HEK293 (cell line): ENCODE results near the gene ETV6.
A peak's percentile ranks its signal among the peaks of the same experiment; 100 is the strongest.

Source experiments
- CTCF ChIA-PET: fragments of 350-600 bp; formaldehyde crosslinking; extraction: SDS; loops from one replicate; lab custom pipeline; 2021; ENCODE audit warnings: antibody characterized with exemption; lab: Yijun Ruan, JAX
- POLR2A ChIA-PET: fragments of 300-600 bp; formaldehyde crosslinking; extraction: SDS; loops from one replicate; lab custom pipeline; 2020; ENCODE audit warnings: antibody characterized with exemption, inconsistent platforms; lab: Yijun Ruan, JAX
- H3K27ac ChIP-seq: fragments of 200-500 bp; sonication (Bioruptor generic); 2 replicates; pipeline ENCODE4 v1.5.1; 2014; ENCODE audit warnings: low read depth, low read length, control low read depth, inconsistent platforms; ENCODE audit errors: extremely low read depth
- H3K36me3 ChIP-seq, 2 experiments: fragments of 200-500 bp in 1 of 2; sonication (Bioruptor generic) in 1 of 2; 1 replicate in 1 of 2; 2 replicates in 1 of 2; pipeline ENCODE4 v1.5.1; 2014 to 2017; ENCODE audit warnings: inconsistent platforms in 2 of 2, low read length in 2 of 2; ENCODE audit not compliant: control insufficient read depth in 2 of 2, insufficient read depth in 1 of 2
- H3K4me1 ChIP-seq: fragments of 200-500 bp; sonication (Bioruptor generic); 2 replicates; pipeline ENCODE4 v1.5.1; 2014; ENCODE audit warnings: mild to moderate bottlenecking, low read length, inconsistent platforms; ENCODE audit not compliant: control insufficient read depth, insufficient read depth
- H3K4me3 ChIP-seq: 2 replicates; pipeline ENCODE4 v1.5.1; 2011; ENCODE audit warnings: low read depth, mild to moderate bottlenecking, control low read depth, low read length, moderate library complexity
- H3K9me3 ChIP-seq: fragments of 200-500 bp; sonication (Bioruptor generic); 2 replicates; pipeline ENCODE4 v1.5.1; 2014; ENCODE audit warnings: low read depth, low read length, inconsistent platforms; ENCODE audit not compliant: control insufficient read depth, insufficient read depth
- HOXA7 ChIP-seq: sonication (generic); formaldehyde crosslinking; IDR thresholded peaks from 2 replicates; pipeline ENCODE4 v1.8.1; 2022; ENCODE audit warnings: missing genetic modification reagents, borderline replicate concordance
- HOXC10 ChIP-seq: sonication (generic); formaldehyde crosslinking; IDR thresholded peaks from 2 replicates; pipeline ENCODE4 v1.8.1; 2023; ENCODE audit warnings: mild to moderate bottlenecking, missing genetic modification reagents
- HOXD13 ChIP-seq: sonication (generic); formaldehyde crosslinking; IDR thresholded peaks from 2 replicates; pipeline ENCODE4 v1.8.0; 2022; ENCODE audit warnings: missing genetic modification reagents, borderline replicate concordance
- MZF1 ChIP-seq: fragments of 450-650 bp; formaldehyde crosslinking; IDR thresholded peaks from 2 replicates; pipeline ENCODE4 v1.5.1; 2017; ENCODE audit warnings: missing biosample characterization, missing genetic modification characterization, borderline replicate concordance
- SP2 ChIP-seq: fragments of 450-650 bp; formaldehyde crosslinking; IDR thresholded peaks from 2 replicates; pipeline ENCODE4 v1.5.1; 2016; ENCODE audit warnings: missing biosample characterization, missing genetic modification characterization
- SP7 ChIP-seq: fragments of 450-650 bp; formaldehyde crosslinking; IDR thresholded peaks from 2 replicates; pipeline ENCODE4 v1.5.1; 2016; ENCODE audit warnings: missing biosample characterization, missing genetic modification characterization
- ZBTB11 ChIP-seq: fragments of 450-650 bp; formaldehyde crosslinking; conservative IDR thresholded peaks from 2 replicates; pipeline ENCODE4 v1.5.1; 2016; ENCODE audit warnings: low read depth, missing biosample characterization, missing genetic modification characterization
- ZNF146 ChIP-seq: fragments of 450-650 bp; formaldehyde crosslinking; IDR thresholded peaks from 2 replicates; pipeline ENCODE4 v1.5.1; 2016; ENCODE audit warnings: missing biosample characterization, missing genetic modification characterization
- ZNF184 ChIP-seq: fragments of 450-650 bp; IDR thresholded peaks from 2 replicates; pipeline ENCODE4 v1.5.1; 2018; ENCODE audit warnings: missing biosample characterization, mild to moderate bottlenecking, missing genetic modification characterization
- ZNF23 ChIP-seq: fragments of 450-650 bp; formaldehyde crosslinking; IDR thresholded peaks from 2 replicates; pipeline ENCODE4 v1.5.1; 2016; ENCODE audit warnings: missing biosample characterization, missing genetic modification characterization, borderline replicate concordance
- ZNF26 ChIP-seq: fragments of 450-650 bp; formaldehyde crosslinking; IDR thresholded peaks from 2 replicates; pipeline ENCODE4 v1.5.1; 2016; ENCODE audit warnings: missing biosample characterization, missing genetic modification characterization
- ZNF302 ChIP-seq: fragments of 450-650 bp; formaldehyde crosslinking; IDR thresholded peaks from 2 replicates; pipeline ENCODE4 v1.5.1; 2016; ENCODE audit warnings: missing biosample characterization, missing genetic modification characterization, low read depth
- ZNF350 ChIP-seq: fragments of 450-650 bp; formaldehyde crosslinking; IDR thresholded peaks from 2 replicates; pipeline ENCODE4 v1.5.0; 2017; ENCODE audit warnings: missing biosample characterization, mild to moderate bottlenecking, missing genetic modification characterization
- ZNF398 ChIP-seq: fragments of 450-650 bp; formaldehyde crosslinking; IDR thresholded peaks from 2 replicates; pipeline ENCODE4 v1.5.1; 2017; ENCODE audit warnings: missing biosample characterization, missing genetic modification characterization
- ZNF501 ChIP-seq: fragments of 450-650 bp; formaldehyde crosslinking; IDR thresholded peaks from 2 replicates; pipeline ENCODE4 v1.5.1; 2016; ENCODE audit warnings: missing biosample characterization, missing genetic modification characterization
- ZNF529 ChIP-seq: fragments of 450-650 bp; formaldehyde crosslinking; IDR thresholded peaks from 2 replicates; pipeline ENCODE4 v1.5.1; 2017; ENCODE audit warnings: missing genetic modification characterization, missing biosample characterization; ENCODE audit not compliant: insufficient replicate concordance
- ZNF544 ChIP-seq: fragments of 450-650 bp; formaldehyde crosslinking; IDR thresholded peaks from 2 replicates; pipeline ENCODE4 v1.5.0; 2017; ENCODE audit warnings: missing biosample characterization, missing genetic modification characterization
- ZNF555 ChIP-seq: fragments of 450-650 bp; formaldehyde crosslinking; conservative IDR thresholded peaks from 2 replicates; pipeline ENCODE4 v1.5.1; 2017; ENCODE audit warnings: missing biosample characterization, mild to moderate bottlenecking, missing genetic modification characterization, inconsistent platforms
- ZNF610 ChIP-seq: fragments of 450-650 bp; formaldehyde crosslinking; IDR thresholded peaks from 2 replicates; pipeline ENCODE4 v1.5.1; 2016; ENCODE audit warnings: missing biosample characterization, missing genetic modification characterization, borderline replicate concordance
- ZNF623 ChIP-seq: fragments of 450-650 bp; formaldehyde crosslinking; IDR thresholded peaks from 2 replicates; pipeline ENCODE4 v1.5.1; 2016; ENCODE audit warnings: missing biosample characterization, missing genetic modification characterization
- ZNF704 ChIP-seq: fragments of 450-650 bp; formaldehyde crosslinking; IDR thresholded peaks from 2 replicates; pipeline ENCODE4 v1.5.1; 2016; ENCODE audit warnings: missing biosample characterization, missing genetic modification characterization
- ZSCAN18 ChIP-seq: fragments of 450-650 bp; formaldehyde crosslinking; IDR thresholded peaks from 2 replicates; pipeline ENCODE4 v1.5.1; 2016; ENCODE audit warnings: missing biosample characterization, missing genetic modification characterization

ETV6 gene

GRCh38 chr12:11853126-11853525 lies 203.7 kb downstream of the ETV6 start:
- H3K27ac ChIP-seq: no peak overlapping the region
- CTCF ChIA-PET: interaction anchor here (1.6 kb wide), 1 partner anchor 180 kb away, joined by 5 read pairs; no protein-coding TSS in a partner anchor
- H3K36me3 ChIP-seq: peaks cover 0 to 3% of the 10 kb centered on the region in 2 experiments; a peak in 1 of 3 replicates
- no peaks in the 10 kb centered on the region for H3K4me1 ChIP-seq
- POLR2A ChIA-PET: no interaction called here
- TF ChIP-seq ZNF610 (tag by site-specific recombination) (no peak), ZNF529 (tag by site-specific recombination) (no peak), ZNF350 (tag by site-specific recombination) (peak; percentile 61; the same call in 1 of the 2 replicates), ZSCAN18 (tag by site-specific recombination) (no peak), ZNF704 (no peak), ZNF23 (no peak), MZF1 (no peak), ZNF544 (peak; percentile 86)
- TF ChIP-seq, all 188 proteins: peak for 2
- Histone ChIP-seq H3K4me3 (no peak overlapping the region), H3K9me3 (no peaks in the 10 kb centered on the region)

- CTCF ChIA-PET: no interaction called here
Observed at GRCh38 chr12:11854011-11854499, 204.6 kb downstream of the ETV6 start.

GRCh38 chr12:11855983-11856374 lies 206.5 kb downstream of the ETV6 start:
- POLR2A ChIA-PET: no interaction called here
- no peak overlapping the region for H3K4me3 ChIP-seq
- H3K9me3 ChIP-seq: no peaks in the 10 kb centered on the region
- no peak overlapping the region for H3K27ac ChIP-seq
- H3K4me1 ChIP-seq: no peaks in the 10 kb centered on the region
- CTCF ChIA-PET: no interaction called here
- peaks cover 0 to 3% of the 10 kb centered on the region in 2 experiments; a peak in 1 of 3 replicates for H3K36me3 ChIP-seq
- TF ChIP-seq SP7 (no peak), ZNF555 (tag by site-specific recombination) (no peak), HOXA7 (no peak), HOXD13 (no peak), ZNF623 (no peak), ZNF26 (no peak), ZNF146 (tag by site-specific recombination) (no peak), ZNF398 (tag by site-specific recombination) (no peak), HOXC10 (CRISPR knock-in tag) (no peak), ZNF184 (no peak), ZBTB11 (tag by site-specific recombination) (no peak), ZNF704 (no peak), SP2 (tag by site-specific recombination) (no peak), ZNF501 (tag by site-specific recombination) (no peak)

More at GRCh38 chr12:11854011-11854499, 204.6 kb downstream of the ETV6 start:
- Histone ChIP-seq H3K36me3 (peaks cover 0 to 3% of the 10 kb centered on the region in 2 experiments; a peak in 1 of 3 replicates), H3K27ac (no peak overlapping the region), H3K9me3 (no peaks in the 10 kb centered on the region), H3K4me1 (no peaks in the 10 kb centered on the region)
- POLR2A ChIA-PET: no interaction called here
- TF ChIP-seq ZNF302 (tag by site-specific recombination) (no peak), ZNF610 (tag by site-specific recombination) (peak; percentile 93)
- TF ChIP-seq, all 188 proteins: peak for 1
- no peak overlapping the region for H3K4me3 ChIP-seq
